GM13976 (cell line): ENCODE measurements around the gene AP3S2.

Source experiments
- DNase-seq: peaks from one replicate; pipeline ENCODE4 v3.0.0; 2012; ENCODE audit warnings: low spot score
- in situ Hi-C: fragments of 300-500 bp; cut with MboI; formaldehyde crosslinking; loops from one replicate; pipeline ENCODE4 v1.12.0; 2022; ENCODE audit warnings: low sequenced_read_pairs, mixed read lengths, inconsistent platforms; ENCODE audit not compliant: unreplicated experiment
- TF ChIP-seq, protein P1 (sequence below): IDR thresholded peaks from 2 replicates; pipeline ENCODE4 v1.5.1; 2012; ENCODE audit warnings: borderline replicate concordance, mild to moderate bottlenecking; ENCODE audit not compliant: insufficient read depth; ENCODE audit errors: extremely low read depth, missing control alignments, control extremely low read depth

The AP3S2 gene

DNA sequence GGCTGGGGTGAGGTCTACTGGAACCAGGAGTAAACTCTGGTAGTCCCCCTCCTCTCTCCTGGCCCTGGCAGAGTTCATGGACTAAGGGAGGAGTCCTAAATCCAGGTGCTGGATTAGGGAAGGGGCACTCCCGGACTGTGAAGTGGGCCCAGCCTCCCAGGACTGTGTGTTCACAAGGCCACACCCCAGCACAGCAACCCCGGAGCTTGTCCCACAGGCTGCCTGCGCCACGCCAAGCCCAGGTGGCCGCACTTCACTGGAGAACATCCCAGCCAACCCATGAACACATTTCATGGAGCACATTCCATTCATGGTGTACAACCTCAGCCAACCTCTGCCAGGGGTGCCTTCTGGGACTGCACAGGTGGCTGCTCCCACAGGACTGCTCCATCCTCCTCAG is 10.7 kb upstream of the AP3S2 start:
- TF ChIP-seq, protein P1, sequence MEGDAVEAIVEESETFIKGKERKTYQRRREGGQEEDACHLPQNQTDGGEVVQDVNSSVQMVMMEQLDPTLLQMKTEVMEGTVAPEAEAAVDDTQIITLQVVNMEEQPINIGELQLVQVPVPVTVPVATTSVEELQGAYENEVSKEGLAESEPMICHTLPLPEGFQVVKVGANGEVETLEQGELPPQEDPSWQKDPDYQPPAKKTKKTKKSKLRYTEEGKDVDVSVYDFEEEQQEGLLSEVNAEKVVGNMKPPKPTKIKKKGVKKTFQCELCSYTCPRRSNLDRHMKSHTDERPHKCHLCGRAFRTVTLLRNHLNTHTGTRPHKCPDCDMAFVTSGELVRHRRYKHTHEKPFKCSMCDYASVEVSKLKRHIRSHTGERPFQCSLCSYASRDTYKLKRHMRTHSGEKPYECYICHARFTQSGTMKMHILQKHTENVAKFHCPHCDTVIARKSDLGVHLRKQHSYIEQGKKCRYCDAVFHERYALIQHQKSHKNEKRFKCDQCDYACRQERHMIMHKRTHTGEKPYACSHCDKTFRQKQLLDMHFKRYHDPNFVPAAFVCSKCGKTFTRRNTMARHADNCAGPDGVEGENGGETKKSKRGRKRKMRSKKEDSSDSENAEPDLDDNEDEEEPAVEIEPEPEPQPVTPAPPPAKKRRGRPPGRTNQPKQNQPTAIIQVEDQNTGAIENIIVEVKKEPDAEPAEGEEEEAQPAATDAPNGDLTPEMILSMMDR, result no peak
- in situ Hi-C loops, result no loop called here
- no peak for DNase-seq

DNA sequence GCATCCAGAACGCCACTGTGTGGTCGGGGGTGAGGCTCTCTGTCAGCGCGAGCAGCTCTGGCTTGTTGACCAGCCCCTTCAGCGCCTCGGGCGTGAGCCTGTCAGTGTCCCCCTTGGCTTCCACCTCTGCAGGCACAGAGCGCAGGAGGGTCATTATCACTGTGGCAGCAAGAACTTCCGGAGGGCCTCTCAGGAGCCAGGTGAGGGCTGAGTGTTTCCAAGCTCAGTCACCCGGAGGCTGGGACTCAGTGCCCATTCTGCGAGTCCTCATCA is 10.0 kb upstream of the AP3S2 start:
- in situ Hi-C loops, result no loop called here
- TF ChIP-seq, protein P1, result no peak
- DNase-seq, result no peak

- in situ Hi-C loops, result no loop called here
- no peak for DNase-seq
- TF ChIP-seq, protein P1, result no peak
These were observed 9.4 kb upstream of the AP3S2 start for GRCh38 chr15:89903015-89903857.

- TF ChIP-seq, protein P1, result no peak
- in situ Hi-C loops, result no loop called here
- no peak for DNase-seq
These were observed 7.1 kb upstream of the AP3S2 start for GRCh38 chr15:89900849-89901248.

GRCh38 chr15:89899951-89900567 is 6.3 kb upstream of the AP3S2 start:
- in situ Hi-C loops, result loop anchor here (5.0 kb wide), 1 partner anchor 172 kb away; no protein-coding TSS in a partner anchor
- no peak for DNase-seq
- TF ChIP-seq, protein P1, result no peak

DNA sequence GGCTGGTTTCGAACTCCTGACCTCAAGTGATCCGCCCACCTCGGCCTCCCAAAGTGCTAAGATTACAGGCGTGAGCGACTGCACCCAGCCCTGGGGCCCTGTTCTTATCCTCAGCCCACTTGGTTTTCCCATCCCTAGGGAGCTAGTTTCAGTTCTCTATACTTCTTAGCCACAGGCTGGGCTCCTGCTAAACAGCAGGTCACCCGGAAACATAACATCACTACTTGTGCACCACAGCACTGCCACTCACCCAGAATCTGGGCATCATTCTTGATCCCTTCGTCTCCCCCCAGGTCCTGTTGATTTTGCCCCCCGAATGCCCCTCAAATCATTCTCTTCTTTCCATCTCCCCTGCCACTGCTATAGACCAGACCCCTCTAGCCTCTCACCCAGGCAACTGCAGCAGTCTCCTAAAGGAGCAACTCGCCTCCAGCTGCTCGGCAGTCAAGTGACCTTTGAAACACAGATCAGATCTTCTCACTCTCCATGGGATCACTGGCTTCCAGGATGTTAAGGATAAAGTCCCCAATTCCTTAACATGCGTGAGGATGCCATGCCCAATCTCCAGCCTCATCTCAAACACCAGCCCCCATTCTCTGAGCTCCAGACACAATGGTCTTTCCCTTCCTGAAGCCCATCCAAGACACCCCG is 5.6 kb upstream of the AP3S2 start:
- no peak for DNase-seq
- TF ChIP-seq, protein P1, result no peak
- in situ Hi-C loops, result loop anchor here (5.0 kb wide), 1 partner anchor 173 kb away; no protein-coding TSS in a partner anchor
